ENCODE data around the gene PINLYP. TPM values are rescaled to one million over a fixed set of nuclear protein-coding genes. Genes with fewer than 3 reads are reported as not detected.

The PINLYP gene
- total and polyA plus RNA-seq, 2 of the 13 experiments (the other 11 are each of a cell fraction or from before 2014, with no cell fraction given) = 0.21 to 0.24 TPM

DNA sequence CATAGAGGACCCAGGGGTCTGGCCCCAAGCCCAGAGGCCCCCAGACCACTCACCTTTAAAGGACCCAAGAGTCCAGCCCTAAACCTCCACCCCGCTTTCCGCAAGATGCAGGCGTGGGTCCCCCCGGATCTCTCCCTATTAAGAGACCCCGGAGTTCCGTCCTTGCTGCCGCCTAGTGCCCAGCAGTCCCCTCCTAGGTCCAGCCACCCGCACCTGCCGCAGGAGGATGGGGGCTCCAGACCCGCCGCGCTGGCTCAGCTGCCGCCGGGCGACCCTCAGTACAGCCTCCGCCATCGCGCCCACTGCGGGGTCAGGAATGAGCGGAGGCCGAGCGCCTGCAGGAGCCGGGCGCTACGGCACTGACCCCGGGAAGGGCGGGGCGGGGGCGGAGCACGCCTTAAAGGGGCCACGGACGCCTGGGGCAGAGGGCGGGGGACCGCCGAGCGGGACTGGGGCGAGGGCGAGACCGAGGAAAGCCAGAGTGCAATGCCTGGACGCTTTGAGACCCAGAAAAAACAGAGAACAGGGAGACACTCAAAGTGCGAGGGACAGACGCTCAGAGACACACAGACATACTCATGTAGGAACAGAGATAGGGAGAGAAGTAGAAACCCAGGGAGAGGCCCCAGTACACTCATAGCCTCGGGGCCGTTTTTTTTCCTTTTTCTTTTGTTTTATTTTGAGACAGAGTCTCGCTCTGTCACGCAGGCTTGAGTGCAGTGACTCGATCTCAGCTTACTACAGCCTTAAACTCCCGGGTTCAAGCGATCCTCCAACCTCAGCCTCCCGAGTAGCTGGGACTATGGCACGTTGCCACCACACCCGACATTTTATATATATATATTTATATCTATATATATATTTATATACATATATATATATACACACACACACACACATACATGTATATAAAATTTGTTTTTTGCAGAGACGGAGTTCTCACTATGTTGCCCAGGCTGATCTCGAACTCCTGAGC is 48.4 kb upstream of the PINLYP start, which contains the start of gene ETHE1 (continued):
- TF ChIP-seq, protein P1, sequence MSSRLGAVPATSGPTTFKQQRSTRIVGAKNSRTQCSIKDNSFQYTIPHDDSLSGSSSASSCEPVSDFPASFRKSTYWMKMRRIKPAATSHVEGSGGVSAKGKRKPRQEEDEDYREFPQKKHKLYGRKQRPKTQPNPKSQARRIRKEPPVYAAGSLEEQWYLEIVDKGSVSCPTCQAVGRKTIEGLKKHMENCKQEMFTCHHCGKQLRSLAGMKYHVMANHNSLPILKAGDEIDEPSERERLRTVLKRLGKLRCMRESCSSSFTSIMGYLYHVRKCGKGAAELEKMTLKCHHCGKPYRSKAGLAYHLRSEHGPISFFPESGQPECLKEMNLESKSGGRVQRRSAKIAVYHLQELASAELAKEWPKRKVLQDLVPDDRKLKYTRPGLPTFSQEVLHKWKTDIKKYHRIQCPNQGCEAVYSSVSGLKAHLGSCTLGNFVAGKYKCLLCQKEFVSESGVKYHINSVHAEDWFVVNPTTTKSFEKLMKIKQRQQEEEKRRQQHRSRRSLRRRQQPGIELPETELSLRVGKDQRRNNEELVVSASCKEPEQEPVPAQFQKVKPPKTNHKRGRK (CRISPR knock-in tag; IDR thresholded peaks at IDR 0.05) = no peak
- 0 out of 2 replicates have a peak, but pooled peaks have one; percentile 47 for TF ChIP-seq ZNF296 (CRISPR knock-in tag; conservative IDR thresholded peaks at IDR 0.05)
- TF ChIP-seq ZMYM4 (CRISPR knock-in tag; IDR thresholded peaks at IDR 0.05) = peak; percentile 42; the same call in 1 of the 2 replicates
- TF ChIP-seq NPAS2 (CRISPR knock-in tag; IDR thresholded peaks at IDR 0.05; ENCODE audit: borderline replicate concordance) = no peak
- TF ChIP-seq, protein P2, sequence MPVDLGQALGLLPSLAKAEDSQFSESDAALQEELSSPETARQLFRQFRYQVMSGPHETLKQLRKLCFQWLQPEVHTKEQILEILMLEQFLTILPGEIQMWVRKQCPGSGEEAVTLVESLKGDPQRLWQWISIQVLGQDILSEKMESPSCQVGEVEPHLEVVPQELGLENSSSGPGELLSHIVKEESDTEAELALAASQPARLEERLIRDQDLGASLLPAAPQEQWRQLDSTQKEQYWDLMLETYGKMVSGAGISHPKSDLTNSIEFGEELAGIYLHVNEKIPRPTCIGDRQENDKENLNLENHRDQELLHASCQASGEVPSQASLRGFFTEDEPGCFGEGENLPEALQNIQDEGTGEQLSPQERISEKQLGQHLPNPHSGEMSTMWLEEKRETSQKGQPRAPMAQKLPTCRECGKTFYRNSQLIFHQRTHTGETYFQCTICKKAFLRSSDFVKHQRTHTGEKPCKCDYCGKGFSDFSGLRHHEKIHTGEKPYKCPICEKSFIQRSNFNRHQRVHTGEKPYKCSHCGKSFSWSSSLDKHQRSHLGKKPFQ (CRISPR knock-in tag; IDR thresholded peaks at IDR 0.05; ENCODE audit: insufficient replicate concordance) = no peak
- TF ChIP-seq, protein P3, sequence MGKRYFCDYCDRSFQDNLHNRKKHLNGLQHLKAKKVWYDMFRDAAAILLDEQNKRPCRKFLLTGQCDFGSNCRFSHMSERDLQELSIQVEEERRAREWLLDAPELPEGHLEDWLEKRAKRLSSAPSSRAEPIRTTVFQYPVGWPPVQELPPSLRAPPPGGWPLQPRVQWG (CRISPR knock-in tag; IDR thresholded peaks at IDR 0.05; ENCODE audit: borderline replicate concordance, low read depth) = no peak
- no peak for TF ChIP-seq HOXA7 (CRISPR knock-in tag; IDR thresholded peaks at IDR 0.05)
- TF ChIP-seq NONO (IDR thresholded peaks at IDR 0.05) = no peak
- peak; percentile 72 for TF ChIP-seq NONO (CRISPR knock-in tag; conservative IDR thresholded peaks at IDR 0.05)
- TF ChIP-seq SIN3A (IDR thresholded peaks at IDR 0.05; ENCODE audit: borderline replicate concordance, low read depth, low read length) = no peak; the same call in 1 of the 2 replicates
- TF ChIP-seq KLF6 (CRISPR knock-in tag; IDR thresholded peaks at IDR 0.05) = peak; percentile 50; the same call in 1 of the 2 replicates
- TF ChIP-seq NCOA2 (CRISPR knock-in tag; IDR thresholded peaks at IDR 0.05) = no peak
- no peak for TF ChIP-seq ZNF780A (CRISPR knock-in tag; IDR thresholded peaks at IDR 0.05)
- TF ChIP-seq, protein P4, sequence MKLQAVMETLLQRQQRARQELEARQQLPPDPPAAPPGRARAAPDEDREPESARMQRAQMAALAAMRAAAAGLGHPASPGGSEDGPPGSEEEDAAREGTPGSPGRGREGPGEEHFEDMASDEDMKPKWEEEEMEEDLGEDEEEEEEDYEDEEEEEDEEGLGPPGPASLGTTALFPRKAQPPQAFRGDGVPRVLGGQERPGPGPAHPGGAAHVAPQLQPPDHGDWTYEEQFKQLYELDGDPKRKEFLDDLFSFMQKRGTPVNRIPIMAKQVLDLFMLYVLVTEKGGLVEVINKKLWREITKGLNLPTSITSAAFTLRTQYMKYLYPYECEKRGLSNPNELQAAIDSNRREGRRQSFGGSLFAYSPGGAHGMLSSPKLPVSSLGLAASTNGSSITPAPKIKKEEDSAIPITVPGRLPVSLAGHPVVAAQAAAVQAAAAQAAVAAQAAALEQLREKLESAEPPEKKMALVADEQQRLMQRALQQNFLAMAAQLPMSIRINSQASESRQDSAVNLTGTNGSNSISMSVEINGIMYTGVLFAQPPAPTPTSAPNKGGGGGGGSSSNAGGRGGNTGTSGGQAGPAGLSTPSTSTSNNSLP (IDR thresholded peaks at IDR 0.05; ENCODE audit: low read depth, low read length) = no peak
- TF ChIP-seq ONECUT2 (CRISPR knock-in tag; IDR thresholded peaks at IDR 0.05) = no peak
- TF ChIP-seq GATA4 (IDR thresholded peaks at IDR 0.05; ENCODE audit: borderline replicate concordance, low read depth) = peak; percentile 67; the same call in 1 of the 2 replicates
- peak; percentile 81 for TF ChIP-seq ZNF331 (CRISPR knock-in tag; IDR thresholded peaks at IDR 0.05)
- no peak for TF ChIP-seq ZNF138 (CRISPR knock-in tag; IDR thresholded peaks at IDR 0.05; ENCODE audit: low read depth)
- TF ChIP-seq, protein P5, sequence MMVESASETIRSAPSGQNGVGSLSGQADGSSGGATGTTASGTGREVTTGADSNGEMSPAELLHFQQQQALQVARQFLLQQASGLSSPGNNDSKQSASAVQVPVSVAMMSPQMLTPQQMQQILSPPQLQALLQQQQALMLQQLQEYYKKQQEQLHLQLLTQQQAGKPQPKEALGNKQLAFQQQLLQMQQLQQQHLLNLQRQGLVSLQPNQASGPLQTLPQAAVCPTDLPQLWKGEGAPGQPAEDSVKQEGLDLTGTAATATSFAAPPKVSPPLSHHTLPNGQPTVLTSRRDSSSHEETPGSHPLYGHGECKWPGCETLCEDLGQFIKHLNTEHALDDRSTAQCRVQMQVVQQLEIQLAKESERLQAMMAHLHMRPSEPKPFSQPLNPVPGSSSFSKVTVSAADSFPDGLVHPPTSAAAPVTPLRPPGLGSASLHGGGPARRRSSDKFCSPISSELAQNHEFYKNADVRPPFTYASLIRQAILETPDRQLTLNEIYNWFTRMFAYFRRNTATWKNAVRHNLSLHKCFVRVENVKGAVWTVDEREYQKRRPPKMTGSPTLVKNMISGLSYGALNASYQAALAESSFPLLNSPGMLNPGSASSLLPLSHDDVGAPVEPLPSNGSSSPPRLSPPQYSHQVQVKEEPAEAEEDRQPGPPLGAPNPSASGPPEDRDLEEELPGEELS (CRISPR knock-in tag; IDR thresholded peaks at IDR 0.05) = no peak
- TF ChIP-seq, protein P6, sequence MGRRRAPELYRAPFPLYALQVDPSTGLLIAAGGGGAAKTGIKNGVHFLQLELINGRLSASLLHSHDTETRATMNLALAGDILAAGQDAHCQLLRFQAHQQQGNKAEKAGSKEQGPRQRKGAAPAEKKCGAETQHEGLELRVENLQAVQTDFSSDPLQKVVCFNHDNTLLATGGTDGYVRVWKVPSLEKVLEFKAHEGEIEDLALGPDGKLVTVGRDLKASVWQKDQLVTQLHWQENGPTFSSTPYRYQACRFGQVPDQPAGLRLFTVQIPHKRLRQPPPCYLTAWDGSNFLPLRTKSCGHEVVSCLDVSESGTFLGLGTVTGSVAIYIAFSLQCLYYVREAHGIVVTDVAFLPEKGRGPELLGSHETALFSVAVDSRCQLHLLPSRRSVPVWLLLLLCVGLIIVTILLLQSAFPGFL (CRISPR knock-in tag; IDR thresholded peaks at IDR 0.05) = no peak

Data from HepG2 (cell line).